SU-DHL-6 (cell line): ENCODE measurements around the gene SYTL5.

Experiments
- H2AFZ ChIP-seq: fragments of 200-600 bp; sonication (generic); 2 replicates; pipeline ENCODE4 v1.6.1; 2014; ENCODE audit warnings: low read depth, mild to moderate bottlenecking, moderate library complexity, mixed read lengths, antibody characterized with exemption, low read length; ENCODE audit not compliant: severe bottlenecking
- H3F3A ChIP-seq: fragments of 200-600 bp; shearing (Covaris generic); 2 replicates; pipeline ENCODE4 v1.6.0; 2016; ENCODE audit warnings: antibody characterized with exemption, mild to moderate bottlenecking; ENCODE audit not compliant: insufficient read depth
- H3K27ac ChIP-seq: fragments of 200-600 bp; sonication (generic); 2 replicates; pipeline ENCODE4 v1.5.1; 2016; ENCODE audit warnings: low read depth, mild to moderate bottlenecking, low read length, moderate library complexity, mixed read lengths
- H3K27me3 ChIP-seq: fragments of 200-600 bp; sonication (generic), shearing (Covaris generic); 2 replicates; pipeline ENCODE4 v1.6.0; 2014; ENCODE audit warnings: mild to moderate bottlenecking, low read length
- H3K36me3 ChIP-seq: fragments of 200-600 bp; sonication (generic); 2 replicates; pipeline ENCODE4 v1.6.1; 2014; ENCODE audit warnings: mild to moderate bottlenecking, low read length, mixed read lengths
- H3K4me2 ChIP-seq: fragments of 300-600, 200-600 bp; shearing (Covaris generic), sonication (generic); 2 replicates; pipeline ENCODE4 v1.6.0; 2014; ENCODE audit warnings: low read length, low read depth, mild to moderate bottlenecking; ENCODE audit not compliant: poor library complexity, severe bottlenecking
- H3K4me3 ChIP-seq: fragments of 200-600 bp; sonication (generic); 2 replicates; pipeline ENCODE4 v1.5.1; 2014; ENCODE audit warnings: antibody characterized with exemption, low read length, mild to moderate bottlenecking, mixed read lengths; ENCODE audit not compliant: insufficient read depth, poor library complexity, severe bottlenecking
- H3K79me2 ChIP-seq: fragments of 200-600 bp; sonication (generic); 2 replicates; pipeline ENCODE4 v1.6.1; 2014; ENCODE audit warnings: mild to moderate bottlenecking, low read length, moderate library complexity; ENCODE audit not compliant: insufficient read depth
- H3K9ac ChIP-seq: fragments of 200-600 bp; sonication (generic); 2 replicates; pipeline ENCODE4 v1.7.0; 2014; ENCODE audit warnings: mild to moderate bottlenecking, low read length
- H3K9me2 ChIP-seq: fragments of 200-600 bp; sonication (generic); replicated peaks from 2 replicates; pipeline ENCODE4 v1.6.1; 2014; ENCODE audit warnings: low read length; ENCODE audit not compliant: insufficient read depth
- H3K9me3 ChIP-seq: fragments of 200-600 bp; sonication (generic); 2 replicates; pipeline ENCODE4 v1.6.1; 2014; ENCODE audit warnings: low read length, mixed read lengths; ENCODE audit not compliant: insufficient read depth
- H4K20me1 ChIP-seq: fragments of 200-600 bp; sonication (generic); 2 replicates; pipeline ENCODE4 v1.6.1; 2014; ENCODE audit warnings: low read depth, mild to moderate bottlenecking, antibody characterized with exemption, low read length, moderate library complexity, mixed read lengths
- CTCF ChIP-seq: fragments of 200-600 bp; sonication (generic); IDR thresholded peaks from one replicate; pipeline ENCODE4 v1.5.1; 2017; ENCODE audit warnings: antibody characterized with exemption, mild to moderate bottlenecking, low read length, moderate library complexity; ENCODE audit not compliant: insufficient read depth, poor library complexity, severe bottlenecking
- EZH2phosphoT487 ChIP-seq: fragments of 200-600 bp; sonication (generic), shearing (Covaris generic); conservative IDR thresholded peaks from 2 replicates; pipeline ENCODE4 v1.6.1; 2018; ENCODE audit warnings: mild to moderate bottlenecking, antibody characterized with exemption, low read length, moderate library complexity, mixed read lengths

SYTL5 gene

GRCh38 chrX:38138157-38138891 is 132.0 kb downstream of the SYTL5 start:
- no peaks in the 10 kb centered on the region for H3K9me2 ChIP-seq
- no peaks in the 10 kb centered on the region for H3K79me2 ChIP-seq
- no peaks in the 10 kb centered on the region for H3K27me3 ChIP-seq
- H3K4me3 ChIP-seq, result no peak overlapping the region
- no peaks in the 10 kb centered on the region for H3F3A ChIP-seq
- H3K9ac ChIP-seq, result no peak overlapping the region
- no peak for TF ChIP-seq CTCF
- no peak for TF ChIP-seq EZH2phosphoT487
- no peaks in the 10 kb centered on the region for H4K20me1 ChIP-seq
- H3K27ac ChIP-seq, result no peak overlapping the region
- H3K9me3 ChIP-seq, result no peaks in the 10 kb centered on the region
- no peak overlapping the region for H3K4me2 ChIP-seq
- H3K36me3 ChIP-seq, result no peaks in the 10 kb centered on the region
- no peak overlapping the region for H2AFZ ChIP-seq

GRCh38 chrX:38138900-38139299 is 132.5 kb downstream of the SYTL5 start:
- Histone ChIP-seq H3F3A (no peaks in the 10 kb centered on the region), H2AFZ (no peak overlapping the region), H3K9ac (no peak overlapping the region), H3K27me3 (no peaks in the 10 kb centered on the region), H4K20me1 (no peaks in the 10 kb centered on the region), H3K79me2 (no peaks in the 10 kb centered on the region), H3K36me3 (no peaks in the 10 kb centered on the region), H3K27ac (no peak overlapping the region), H3K9me2 (no peaks in the 10 kb centered on the region), H3K4me3 (no peak overlapping the region), H3K9me3 (no peaks in the 10 kb centered on the region), H3K4me2 (no peak overlapping the region)
- TF ChIP-seq CTCF (no peak), EZH2phosphoT487 (no peak)

GRCh38 chrX:38142610-38143009 is 136.3 kb downstream of the SYTL5 start:
- no peak overlapping the region for H3K9ac ChIP-seq
- H3K36me3 ChIP-seq, result no peaks in the 10 kb centered on the region
- H3K79me2 ChIP-seq, result no peaks in the 10 kb centered on the region
- no peak overlapping the region for H3K4me2 ChIP-seq
- no peaks in the 10 kb centered on the region for H4K20me1 ChIP-seq
- H3K27ac ChIP-seq, result no peak overlapping the region
- TF ChIP-seq EZH2phosphoT487 (no peak), CTCF (no peak)
- no peaks in the 10 kb centered on the region for H3K9me2 ChIP-seq
- H2AFZ ChIP-seq, result no peak overlapping the region
- no peak overlapping the region for H3K4me3 ChIP-seq
- no peaks in the 10 kb centered on the region for H3F3A ChIP-seq
- H3K27me3 ChIP-seq, result no peaks in the 10 kb centered on the region
- H3K9me3 ChIP-seq, result no peaks in the 10 kb centered on the region
